Measurements from ENCODE around the gene GGT5.
A peak's percentile ranks its signal among the peaks of the same experiment; 100 is the strongest.
"Not testable (repeated sequence)": the region's sequence is repeated elsewhere in the genome, so short reads cannot be mapped to it uniquely, and the experiment has no call there.

The GGT5 gene

GRCh38 chr22:24203856-24204255 is 41.0 kb downstream of the GGT5 start:
- DNase-seq (ENCODE audit: low read depth), result not testable (repeated sequence)

- DNase-seq (ENCODE audit: low read depth), result no peak
Measured at GRCh38 chr22:24201681-24202614, 42.9 kb downstream of the GGT5 start.

- DNase-seq (ENCODE audit: low read depth), result no peak
Measured at GRCh38 chr22:24200619-24201212, 44.2 kb downstream of the GGT5 start.

GRCh38 chr22:24198682-24199052 is 46.2 kb downstream of the GGT5 start:
- no peak for DNase-seq (ENCODE audit: low read depth)

- DNase-seq (ENCODE audit: low read depth), result no peak
Measured at GRCh38 chr22:24191893-24192292, 53.0 kb downstream of the GGT5 start.

GRCh38 chr22:24191381-24191841 is 53.5 kb downstream of the GGT5 start:
- no peak for DNase-seq (ENCODE audit: low read depth)

- DNase-seq (ENCODE audit: low read depth), result no peak
Measured at GRCh38 chr22:24190596-24191208, 54.2 kb downstream of the GGT5 start.

- no peak for DNase-seq (ENCODE audit: low read depth)
Measured at GRCh38 chr22:24190159-24190540, 54.7 kb downstream of the GGT5 start.

- DNase-seq (ENCODE audit: low read depth), result peak; percentile 32
Measured at GRCh38 chr22:24189249-24190158, 55.4 kb downstream of the GGT5 start.

GRCh38 chr22:24188705-24189248 is 56.1 kb downstream of the GGT5 start:
- no peak for DNase-seq (ENCODE audit: low read depth)

- no peak for DNase-seq (ENCODE audit: low read depth)
Measured at GRCh38 chr22:24187731-24188644, 56.9 kb downstream of the GGT5 start.

- no peak for DNase-seq (ENCODE audit: low read depth)
Measured at GRCh38 chr22:24186892-24187670, 57.8 kb downstream of the GGT5 start.

- DNase-seq (ENCODE audit: low read depth), result no peak
Measured at GRCh38 chr22:24186352-24186740, 58.5 kb downstream of the GGT5 start.

- no peak for DNase-seq (ENCODE audit: low read depth)
Measured at GRCh38 chr22:24185501-24186351, 59.2 kb downstream of the GGT5 start.

- DNase-seq (ENCODE audit: low read depth), result no peak
Measured at GRCh38 chr22:24185001-24185500, 59.8 kb downstream of the GGT5 start.

- DNase-seq (ENCODE audit: low read depth), result no peak
Measured at GRCh38 chr22:24184057-24184798, 60.7 kb downstream of the GGT5 start.

GRCh38 chr22:24183321-24184031 is 61.4 kb downstream of the GGT5 start:
- DNase-seq (ENCODE audit: low read depth), result no peak

Measured in stromal cell of bone marrow (primary cell).